Sigmoid colon (tissue), 4 donors: ENCODE results near the gene ASIC3.

Experiments
- EP300 ChIP-seq, 4 donors: sonication (generic); formaldehyde crosslinking; IDR thresholded peaks; one replicate each; pipeline ENCODE4 v1.6.1; 2017; ENCODE audit warnings: antibody characterized with exemption in 4 of 4
- POLR2A ChIP-seq, 2 donors: fragments of 450-650 bp; IDR thresholded peaks; one replicate each; pipeline ENCODE4 v1.6.1; 2016; ENCODE audit warnings: antibody characterized with exemption in 2 of 2, mild to moderate bottlenecking in 2 of 2, moderate library complexity in 2 of 2
- POLR2AphosphoS5 ChIP-seq, 4 donors: sonication (generic); formaldehyde crosslinking; IDR thresholded peaks; one replicate each; pipeline ENCODE4 v1.6.1; 2017; ENCODE audit warnings: antibody characterized with exemption in 4 of 4
- TF ChIP-seq, protein P1 (sequence below), 4 experiments: fragments of 450-650 bp in 3 of 4; fragments of 200-600 bp in 1 of 4; IDR thresholded peaks; one replicate each; pipeline ENCODE4 v1.5.1; 2016 to 2019; ENCODE audit warnings: antibody characterized with exemption in 4 of 4, mild to moderate bottlenecking in 3 of 4, moderate library complexity in 2 of 4

- TF ChIP-seq POLR2A (IDR thresholded peaks at IDR 0.05) (no peak), POLR2AphosphoS5 (IDR thresholded peaks at IDR 0.05) (no peak), EP300 (IDR thresholded peaks at IDR 0.05) (no peak)
- TF ChIP-seq, protein P1, sequence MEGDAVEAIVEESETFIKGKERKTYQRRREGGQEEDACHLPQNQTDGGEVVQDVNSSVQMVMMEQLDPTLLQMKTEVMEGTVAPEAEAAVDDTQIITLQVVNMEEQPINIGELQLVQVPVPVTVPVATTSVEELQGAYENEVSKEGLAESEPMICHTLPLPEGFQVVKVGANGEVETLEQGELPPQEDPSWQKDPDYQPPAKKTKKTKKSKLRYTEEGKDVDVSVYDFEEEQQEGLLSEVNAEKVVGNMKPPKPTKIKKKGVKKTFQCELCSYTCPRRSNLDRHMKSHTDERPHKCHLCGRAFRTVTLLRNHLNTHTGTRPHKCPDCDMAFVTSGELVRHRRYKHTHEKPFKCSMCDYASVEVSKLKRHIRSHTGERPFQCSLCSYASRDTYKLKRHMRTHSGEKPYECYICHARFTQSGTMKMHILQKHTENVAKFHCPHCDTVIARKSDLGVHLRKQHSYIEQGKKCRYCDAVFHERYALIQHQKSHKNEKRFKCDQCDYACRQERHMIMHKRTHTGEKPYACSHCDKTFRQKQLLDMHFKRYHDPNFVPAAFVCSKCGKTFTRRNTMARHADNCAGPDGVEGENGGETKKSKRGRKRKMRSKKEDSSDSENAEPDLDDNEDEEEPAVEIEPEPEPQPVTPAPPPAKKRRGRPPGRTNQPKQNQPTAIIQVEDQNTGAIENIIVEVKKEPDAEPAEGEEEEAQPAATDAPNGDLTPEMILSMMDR (IDR thresholded peaks at IDR 0.05) = no peak
Observed at GRCh38 chr7:151045967-151046366, 2.4 kb upstream of the ASIC3 start.
